Measurements from ENCODE around the gene PRR14L. TPM values are rescaled to one million over a fixed set of nuclear protein-coding genes. Genes with fewer than 3 reads are reported as not detected.

PRR14L gene
- total RNA-seq, 1 experiment from 2014 or later = 43.9 TPM

DNA sequence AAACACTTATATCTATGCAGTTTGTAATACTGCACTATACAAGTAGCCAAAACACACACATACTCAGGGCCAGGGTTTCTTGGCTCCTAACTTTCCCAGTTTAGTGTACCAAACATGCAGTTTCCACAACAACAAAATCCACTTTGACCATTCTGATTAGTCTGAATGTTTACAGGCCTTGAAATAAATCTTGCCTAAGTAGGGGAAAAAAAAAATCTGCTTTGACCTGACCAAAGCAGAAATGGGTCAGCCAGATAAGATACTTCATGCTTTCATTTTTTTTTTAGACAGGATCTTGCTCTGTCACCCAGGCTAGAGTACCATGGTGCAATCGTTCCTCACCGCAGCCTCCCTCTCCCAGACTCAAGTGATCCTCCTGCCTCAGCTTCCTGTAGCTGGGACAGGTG lies 10.1 kb downstream of the PRR14L start:
- POLR2A ChIA-PET (ENCODE audit: unreplicated experiment) = no interaction called here
- TF ChIP-seq, protein P1, sequence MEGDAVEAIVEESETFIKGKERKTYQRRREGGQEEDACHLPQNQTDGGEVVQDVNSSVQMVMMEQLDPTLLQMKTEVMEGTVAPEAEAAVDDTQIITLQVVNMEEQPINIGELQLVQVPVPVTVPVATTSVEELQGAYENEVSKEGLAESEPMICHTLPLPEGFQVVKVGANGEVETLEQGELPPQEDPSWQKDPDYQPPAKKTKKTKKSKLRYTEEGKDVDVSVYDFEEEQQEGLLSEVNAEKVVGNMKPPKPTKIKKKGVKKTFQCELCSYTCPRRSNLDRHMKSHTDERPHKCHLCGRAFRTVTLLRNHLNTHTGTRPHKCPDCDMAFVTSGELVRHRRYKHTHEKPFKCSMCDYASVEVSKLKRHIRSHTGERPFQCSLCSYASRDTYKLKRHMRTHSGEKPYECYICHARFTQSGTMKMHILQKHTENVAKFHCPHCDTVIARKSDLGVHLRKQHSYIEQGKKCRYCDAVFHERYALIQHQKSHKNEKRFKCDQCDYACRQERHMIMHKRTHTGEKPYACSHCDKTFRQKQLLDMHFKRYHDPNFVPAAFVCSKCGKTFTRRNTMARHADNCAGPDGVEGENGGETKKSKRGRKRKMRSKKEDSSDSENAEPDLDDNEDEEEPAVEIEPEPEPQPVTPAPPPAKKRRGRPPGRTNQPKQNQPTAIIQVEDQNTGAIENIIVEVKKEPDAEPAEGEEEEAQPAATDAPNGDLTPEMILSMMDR (conservative IDR thresholded peaks at IDR 0.05) = no peak
- no peak for TF ChIP-seq EZH2 (IDR thresholded peaks at IDR 0.05; ENCODE audit: low read depth)
- H3K79me2 ChIP-seq (ENCODE audit: low read depth) = peaks cover 81% of the 10 kb centered on the region
- H4K20me1 ChIP-seq (ENCODE audit: insufficient read depth) = peaks cover 17% of the 10 kb centered on the region
- no peak for DNase-seq
- CTCF ChIA-PET = no interaction called here
- H3K4me2 ChIP-seq = no peak overlapping the region
- H3K4me3 ChIP-seq = no peak overlapping the region
- BruUV-seq (replicated peaks) = no TSS peak
- H3K9me3 ChIP-seq (ENCODE audit: insufficient read depth, low read depth) = no peaks in the 10 kb centered on the region
- H3K4me1 ChIP-seq (replicated peaks; ENCODE audit: insufficient read depth) = peaks cover 9% of the 10 kb centered on the region
- peaks cover 7% of the 10 kb centered on the region; the same call in 1 of the 2 replicates for H3F3A ChIP-seq (ENCODE audit: insufficient read depth, low read depth)
- intact Hi-C loops (cut with micrococcal nuclease; ENCODE audit: unreplicated experiment) = no loop called here
- no peak overlapping the region for H2AFZ ChIP-seq
- no peaks in the 10 kb centered on the region for H3K9me2 ChIP-seq (ENCODE audit: insufficient read depth)
- no peaks in the 10 kb centered on the region for H3K27me3 ChIP-seq (ENCODE audit: insufficient read depth, low read depth)
- H3K27ac ChIP-seq = no peak overlapping the region
- H3K36me3 ChIP-seq (ENCODE audit: low read depth) = peaks cover 26% of the 10 kb centered on the region

DNA sequence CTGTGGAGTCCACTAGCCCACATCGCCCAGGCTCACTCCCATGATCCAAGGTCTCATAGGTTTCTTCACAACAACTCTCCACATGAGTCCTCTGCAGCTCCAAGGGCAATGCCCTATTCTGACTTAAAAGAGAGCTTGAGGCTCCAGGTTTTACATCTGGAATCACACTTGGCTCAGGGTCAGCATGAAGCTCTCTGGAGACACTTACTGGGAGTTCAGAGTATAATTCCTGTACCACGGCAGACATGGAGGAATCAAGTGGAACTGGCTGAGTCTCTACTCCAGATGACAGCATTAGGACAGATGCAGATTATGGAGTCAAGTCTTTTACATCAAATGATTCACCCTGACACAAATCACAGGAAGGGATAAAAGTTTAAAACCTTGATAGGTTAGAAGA lies 11.4 kb downstream of the PRR14L start:
- no peaks in the 10 kb centered on the region for H3K9me2 ChIP-seq (ENCODE audit: insufficient read depth)
- H4K20me1 ChIP-seq (ENCODE audit: insufficient read depth) = peaks cover 24% of the 10 kb centered on the region
- CTCF ChIA-PET = no interaction called here
- intact Hi-C loops (cut with micrococcal nuclease; ENCODE audit: unreplicated experiment) = no loop called here
- H3K4me2 ChIP-seq = no peak overlapping the region
- no peaks in the 10 kb centered on the region for H3K27me3 ChIP-seq (ENCODE audit: insufficient read depth, low read depth)
- H3K36me3 ChIP-seq (ENCODE audit: low read depth) = peaks cover 26% of the 10 kb centered on the region
- no peak overlapping the region for H3K4me3 ChIP-seq
- H3K27ac ChIP-seq = no peak overlapping the region
- no peaks in the 10 kb centered on the region for H3K9me3 ChIP-seq (ENCODE audit: insufficient read depth, low read depth)
- peaks cover 4% of the 10 kb centered on the region; the same call in 1 of the 2 replicates for H3F3A ChIP-seq (ENCODE audit: insufficient read depth, low read depth)
- BruUV-seq (replicated peaks) = no TSS peak
- H2AFZ ChIP-seq = no peak overlapping the region
- TF ChIP-seq, protein P1 (conservative IDR thresholded peaks at IDR 0.05) = no peak
- TF ChIP-seq EZH2 (IDR thresholded peaks at IDR 0.05; ENCODE audit: low read depth) = no peak
- DNase-seq = no peak
- H3K4me1 ChIP-seq (replicated peaks; ENCODE audit: insufficient read depth) = peaks cover 15% of the 10 kb centered on the region
- POLR2A ChIA-PET (ENCODE audit: unreplicated experiment) = interaction anchor here (0.6 kb wide), 1 partner anchor 462 kb away, joined by 4 read pairs; no protein-coding TSS in a partner anchor
- peaks cover 81% of the 10 kb centered on the region for H3K79me2 ChIP-seq (ENCODE audit: low read depth)

DNA sequence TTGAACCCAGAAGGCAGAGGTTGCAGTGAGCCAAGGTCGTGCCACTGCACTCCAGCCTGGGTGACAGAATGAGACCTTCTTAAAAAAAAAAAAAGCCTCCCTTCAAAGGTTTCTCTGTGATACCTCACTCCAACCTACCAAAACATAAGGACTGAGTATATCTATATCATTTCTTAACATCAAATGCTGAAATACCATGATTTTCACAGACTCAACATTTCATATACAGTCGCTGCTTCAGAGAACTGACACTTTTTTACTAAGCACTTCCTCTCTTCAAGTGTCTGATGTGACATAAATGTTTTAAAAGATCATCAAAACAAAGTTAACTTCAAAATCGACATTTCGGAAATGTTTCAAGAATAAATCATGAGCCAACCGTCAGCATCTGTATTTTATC lies 12.0 kb downstream of the PRR14L start:
- Histone ChIP-seq H2AFZ (no peak overlapping the region), H3K4me2 (no peak overlapping the region), H3K4me3 (no peak overlapping the region), H3K4me1 (replicated peaks; ENCODE audit: insufficient read depth) (peaks cover 15% of the 10 kb centered on the region), H3K9me3 (ENCODE audit: insufficient read depth, low read depth) (no peaks in the 10 kb centered on the region), H3K27me3 (ENCODE audit: insufficient read depth, low read depth) (no peaks in the 10 kb centered on the region), H3K79me2 (ENCODE audit: low read depth) (peaks cover 78% of the 10 kb centered on the region), H4K20me1 (ENCODE audit: insufficient read depth) (peaks cover 24% of the 10 kb centered on the region), H3K9me2 (ENCODE audit: insufficient read depth) (no peaks in the 10 kb centered on the region), H3K36me3 (ENCODE audit: low read depth) (peaks cover 26% of the 10 kb centered on the region), H3F3A (ENCODE audit: insufficient read depth, low read depth) (peaks cover 4% of the 10 kb centered on the region; the same call in 1 of the 2 replicates), H3K27ac (no peak overlapping the region)
- DNase-seq = no peak
- BruUV-seq (replicated peaks) = no TSS peak
- POLR2A ChIA-PET (ENCODE audit: unreplicated experiment) = interaction anchor here (0.6 kb wide), 1 partner anchor 461 kb away, joined by 4 read pairs; no protein-coding TSS in a partner anchor
- CTCF ChIA-PET = no interaction called here
- intact Hi-C loops (cut with micrococcal nuclease; ENCODE audit: unreplicated experiment) = no loop called here
- TF ChIP-seq, protein P1 (conservative IDR thresholded peaks at IDR 0.05) = no peak
- no peak for TF ChIP-seq EZH2 (IDR thresholded peaks at IDR 0.05; ENCODE audit: low read depth)
